Activated T-helper 2 cell treated with anti-CD3 and anti-CD28 coated beads, Interferon-gamma antibody, Interleukin-2, Interleukin-4, amounts not matched to agents 10 μg/mL and 5 μg/mL and 100 μg/mL, durations not matched to agents 14 hours and 24 hours and 36 hours (primary cell): ENCODE measurements around the gene COL5A1. TPM values are rescaled to one million over a fixed set of nuclear protein-coding genes. Genes with fewer than 3 reads are reported as not detected.
"Not testable (repeated sequence)": the region's sequence is repeated elsewhere in the genome, so short reads cannot be mapped to it uniquely, and the experiment has no call there.

ENCODE experiments used
- DNase-seq: peaks from one replicate; pipeline ENCODE4 v3.0.0; 2021; ENCODE audit warnings: low spot score
- H3K27ac Mint-ChIP-seq: one replicate; pipeline ENCODE4 v1.8.0; 2021; ENCODE audit warnings: mixed read lengths
- H3K27me3 Mint-ChIP-seq: one replicate; pipeline ENCODE4 v1.8.0; 2021; ENCODE audit warnings: low read depth, mixed read lengths
- H3K36me3 Mint-ChIP-seq: one replicate; pipeline ENCODE4 v1.8.0; 2021; ENCODE audit warnings: low read depth, mixed read lengths
- H3K4me1 Mint-ChIP-seq: one replicate; pipeline ENCODE4 v1.8.0; 2021; ENCODE audit warnings: low read depth, mixed read lengths
- H3K4me3 Mint-ChIP-seq: one replicate; pipeline ENCODE4 v1.8.0; 2021; ENCODE audit warnings: low read depth, mild to moderate bottlenecking, moderate library complexity, mixed read lengths
- H3K9me3 Mint-ChIP-seq: one replicate; pipeline ENCODE4 v1.8.0; 2021; ENCODE audit warnings: mixed read lengths
- intact Hi-C: fragments of 100-400 bp; cut with micrococcal nuclease; formaldehyde crosslinking; loops from one replicate; pipeline ENCODE4 v1.15.1; 2023
- total RNA-seq: library from RNA; stranded (reverse); gene quantifications from 2 replicates; pipeline ENCODE4 v1.2.3, GENCODE V29; 2022

The COL5A1 gene
- total RNA-seq, 1 donor from 2014 or later: not detected

- intact Hi-C loops: loop anchor here (10.0 kb wide), 1 partner anchor 76 kb away; no protein-coding TSS in a partner anchor
- Mint-ChIP-seq H3K27ac (no peak overlapping the region), H3K27me3 (no peaks in the 10 kb centered on the region)
These were observed 209.0 kb downstream of the COL5A1 start for GRCh38 chr9:134850611-134851010.

GRCh38 chr9:134851020-134851419, 209.4 kb downstream of the COL5A1 start:
- no peak for DNase-seq
- H3K9me3 Mint-ChIP-seq: no peaks in the 10 kb centered on the region
- intact Hi-C loops: loop anchor here (10.0 kb wide), 1 partner anchor 76 kb away; no protein-coding TSS in a partner anchor
- H3K4me1 Mint-ChIP-seq: no peaks in the 10 kb centered on the region
- no peak overlapping the region for H3K4me3 Mint-ChIP-seq
- H3K36me3 Mint-ChIP-seq: no peaks in the 10 kb centered on the region
- no peak overlapping the region for H3K27ac Mint-ChIP-seq
- no peaks in the 10 kb centered on the region for H3K27me3 Mint-ChIP-seq

More at GRCh38 chr9:134850611-134851010, 209.0 kb downstream of the COL5A1 start:
- Mint-ChIP-seq H3K9me3 (no peaks in the 10 kb centered on the region), H3K4me3 (no peak overlapping the region), H3K36me3 (no peaks in the 10 kb centered on the region), H3K4me1 (no peaks in the 10 kb centered on the region)
- no peak for DNase-seq

GRCh38 chr9:134852906-134853654, 211.5 kb downstream of the COL5A1 start:
- H3K27ac Mint-ChIP-seq: no peak overlapping the region
- no peaks in the 10 kb centered on the region for H3K36me3 Mint-ChIP-seq
- no peaks in the 10 kb centered on the region for H3K4me1 Mint-ChIP-seq
- peaks cover 4% of the 10 kb centered on the region for H3K9me3 Mint-ChIP-seq
- H3K4me3 Mint-ChIP-seq: no peak overlapping the region
- intact Hi-C loops: loop anchor here (10.0 kb wide), 1 partner anchor 78 kb away; no protein-coding TSS in a partner anchor
- DNase-seq: no peak
- H3K27me3 Mint-ChIP-seq: no peaks in the 10 kb centered on the region

- Mint-ChIP-seq H3K4me1 (peaks cover 6% of the 10 kb centered on the region), H3K9me3 (peaks cover 4% of the 10 kb centered on the region)
- intact Hi-C loops: loop anchor here (10.0 kb wide), 1 partner anchor 79 kb away; no protein-coding TSS in a partner anchor
These were observed 212.3 kb downstream of the COL5A1 start for GRCh38 chr9:134853893-134854292.

GRCh38 chr9:134854541-134854981, 213.0 kb downstream of the COL5A1 start:
- H3K27ac Mint-ChIP-seq: no peak overlapping the region
- H3K27me3 Mint-ChIP-seq: no peaks in the 10 kb centered on the region
- H3K4me3 Mint-ChIP-seq: no peak overlapping the region
- intact Hi-C loops: loop anchor here (10.0 kb wide), 1 partner anchor 80 kb away; no protein-coding TSS in a partner anchor
- no peaks in the 10 kb centered on the region for H3K36me3 Mint-ChIP-seq
- DNase-seq: no peak
- peaks cover 6% of the 10 kb centered on the region for H3K4me1 Mint-ChIP-seq
- peaks cover 4% of the 10 kb centered on the region for H3K9me3 Mint-ChIP-seq

More at GRCh38 chr9:134853893-134854292, 212.3 kb downstream of the COL5A1 start:
- no peak for DNase-seq
- no peak overlapping the region for H3K27ac Mint-ChIP-seq
- H3K4me3 Mint-ChIP-seq: no peak overlapping the region
- no peaks in the 10 kb centered on the region for H3K36me3 Mint-ChIP-seq
- H3K27me3 Mint-ChIP-seq: no peaks in the 10 kb centered on the region

GRCh38 chr9:134855231-134855899, 213.8 kb downstream of the COL5A1 start:
- no peak for DNase-seq
- Mint-ChIP-seq H3K27ac (no peak overlapping the region), H3K4me1 (peaks cover 6% of the 10 kb centered on the region), H3K4me3 (no peak overlapping the region), H3K9me3 (peaks cover 4% of the 10 kb centered on the region), H3K27me3 (peaks cover 3% of the 10 kb centered on the region), H3K36me3 (no peaks in the 10 kb centered on the region)
- intact Hi-C loops: loop anchor here (10.0 kb wide), 1 partner anchor 81 kb away; no protein-coding TSS in a partner anchor

- intact Hi-C loops: loop anchor here (10.0 kb wide), 1 partner anchor 81 kb away; no protein-coding TSS in a partner anchor
- DNase-seq: no peak
- Mint-ChIP-seq H3K4me3 (no peak overlapping the region), H3K27me3 (peaks cover 3% of the 10 kb centered on the region), H3K27ac (no peak overlapping the region), H3K4me1 (peaks cover 6% of the 10 kb centered on the region), H3K36me3 (no peaks in the 10 kb centered on the region), H3K9me3 (peaks cover 4% of the 10 kb centered on the region)
These were observed 214.3 kb downstream of the COL5A1 start for GRCh38 chr9:134855900-134856377.

GRCh38 chr9:134857451-134857850, 215.8 kb downstream of the COL5A1 start:
- not testable (repeated sequence) for H3K9me3 Mint-ChIP-seq, H3K4me3 Mint-ChIP-seq, DNase-seq, H3K27me3 Mint-ChIP-seq, H3K36me3 Mint-ChIP-seq, H3K27ac Mint-ChIP-seq, H3K4me1 Mint-ChIP-seq
- intact Hi-C loops: loop anchor here (10.0 kb wide), 1 partner anchor 83 kb away; no protein-coding TSS in a partner anchor

GRCh38 chr9:134858051-134858841, 216.6 kb downstream of the COL5A1 start:
- H3K27me3 Mint-ChIP-seq: peaks cover 3% of the 10 kb centered on the region
- peaks cover 4% of the 10 kb centered on the region for H3K9me3 Mint-ChIP-seq
- peak overlapping the region; percentile 54 for H3K4me3 Mint-ChIP-seq
- intact Hi-C loops: loop anchor here (1.0 to 10.0 kb wide), 2 partner anchors 83 to 160 kb away; no protein-coding TSS in a partner anchor
- H3K36me3 Mint-ChIP-seq: no peaks in the 10 kb centered on the region
- no peak for DNase-seq
- H3K4me1 Mint-ChIP-seq: peaks cover 6% of the 10 kb centered on the region
- H3K27ac Mint-ChIP-seq: peak overlapping the region; percentile 95

- intact Hi-C loops: no loop called here
- Mint-ChIP-seq H3K4me1 (peaks cover 6% of the 10 kb centered on the region), H3K9me3 (peaks cover 4% of the 10 kb centered on the region), H3K36me3 (no peaks in the 10 kb centered on the region), H3K27me3 (peaks cover 3% of the 10 kb centered on the region), H3K4me3 (no peak overlapping the region), H3K27ac (no peak overlapping the region)
- no peak for DNase-seq
These were observed 218.9 kb downstream of the COL5A1 start for GRCh38 chr9:134860510-134860909.

- intact Hi-C loops: no loop called here
- Mint-ChIP-seq H3K4me3 (no peak overlapping the region), H3K9me3 (peaks cover 4% of the 10 kb centered on the region), H3K27ac (no peak overlapping the region), H3K27me3 (peaks cover 3% of the 10 kb centered on the region), H3K36me3 (no peaks in the 10 kb centered on the region), H3K4me1 (peaks cover 6% of the 10 kb centered on the region)
- no peak for DNase-seq
These were observed 220.2 kb downstream of the COL5A1 start for GRCh38 chr9:134861595-134862334.
